K562 (cell line): ENCODE data around the gene FAM53B.

Experiments used
- CREB1 ChIP-seq, 2 experiments: sonication (generic) in 1 of 2; formaldehyde crosslinking in 1 of 2; IDR thresholded peaks; 2 replicates each; pipeline versions ENCODE4 v1.6.1 to v1.8.0; 2012 to 2022; ENCODE audit warnings: inconsistent platforms in 1 of 2, mild to moderate bottlenecking in 1 of 2, missing genetic modification reagents in 1 of 2, moderate library complexity in 1 of 2
- JUN ChIP-seq, 2 experiments: sonication (generic) in 1 of 2; formaldehyde crosslinking in 1 of 2; IDR thresholded peaks; 2 replicates each; pipeline versions ENCODE4 v1.6.1 to v1.8.0; 2012 to 2022; ENCODE audit warnings: borderline replicate concordance in 2 of 2, mild to moderate bottlenecking in 2 of 2, improper control_type of control experiment in 1 of 2, low read depth in 1 of 2, low read length in 1 of 2, missing genetic modification reagents in 1 of 2
- MYC ChIP-seq, 2 experiments: fragments of 250-450 bp in 1 of 2; sonication (Bioruptor Pico) in 1 of 2; IDR thresholded peaks; 2 replicates each; pipeline versions ENCODE4 v1.5.1 to v1.6.1; 2012 to 2021; ENCODE audit warnings: low read depth in 2 of 2, borderline replicate concordance in 1 of 2, improper control_type of control experiment in 1 of 2, low read length in 1 of 2, mild to moderate bottlenecking in 1 of 2, moderate library complexity in 1 of 2
- POLR2A ChIP-seq: fragments of 450-650 bp; conservative IDR thresholded peaks from 2 replicates; pipeline ENCODE4 v1.6.1; 2016
- RAD21 ChIP-seq, 2 experiments: fragments of 250-450 bp in 1 of 2; fragments of 450-650 bp in 1 of 2; sonication (Bioruptor Pico) in 1 of 2; formaldehyde crosslinking in 1 of 2; IDR thresholded peaks in 1 of 2; conservative IDR thresholded peaks in 1 of 2; 2 replicates each; pipeline versions ENCODE4 v1.4.0 to v1.8.0; 2020 to 2022; ENCODE audit warnings: mild to moderate bottlenecking in 2 of 2, moderate library complexity in 1 of 2
- RBFOX2 ChIP-seq: fragments of 200-400 bp; formaldehyde crosslinking; IDR thresholded peaks from 2 replicates; pipeline ENCODE4 v1.6.1; 2017; ENCODE audit warnings: low read depth, mild to moderate bottlenecking, low read length, moderate library complexity
- SMAD1 ChIP-seq: fragments of 150-350 bp; IDR thresholded peaks from 2 replicates; pipeline ENCODE4 v1.6.1; 2014; ENCODE audit warnings: low read length, low read depth; ENCODE audit not compliant: partially characterized antibody
- SMARCE1 ChIP-seq: fragments of 450-650 bp; IDR thresholded peaks from 2 replicates; pipeline ENCODE4 v1.7.1; 2016; ENCODE audit warnings: mild to moderate bottlenecking
- TAF1 ChIP-seq: IDR thresholded peaks from 2 replicates; pipeline ENCODE4 v1.6.1; 2011; ENCODE audit warnings: mild to moderate bottlenecking, low read length, moderate library complexity; ENCODE audit not compliant: insufficient read depth, control insufficient read depth, severe bottlenecking; ENCODE audit errors: extremely low read depth
- TCF3 ChIP-seq: sonication (generic); formaldehyde crosslinking; IDR thresholded peaks from 2 replicates; pipeline ENCODE4 v1.4.0; 2020; ENCODE audit warnings: mild to moderate bottlenecking, missing genetic modification reagents
- ZNF212 ChIP-seq: fragments of 450-650 bp; formaldehyde crosslinking; IDR thresholded peaks from 2 replicates; pipeline ENCODE4 v1.4.0; 2020; ENCODE audit warnings: mild to moderate bottlenecking
- ZNF263 ChIP-seq: sonication (generic); formaldehyde crosslinking; IDR thresholded peaks from 2 replicates; pipeline ENCODE4 v1.8.0; 2022; ENCODE audit warnings: mild to moderate bottlenecking, missing genetic modification reagents, borderline replicate concordance
- TF ChIP-seq, protein P1 (sequence below): fragments of 250-450 bp; sonication (Bioruptor Pico); IDR thresholded peaks from 2 replicates; pipeline ENCODE4 v1.5.0; 2021

DNA sequence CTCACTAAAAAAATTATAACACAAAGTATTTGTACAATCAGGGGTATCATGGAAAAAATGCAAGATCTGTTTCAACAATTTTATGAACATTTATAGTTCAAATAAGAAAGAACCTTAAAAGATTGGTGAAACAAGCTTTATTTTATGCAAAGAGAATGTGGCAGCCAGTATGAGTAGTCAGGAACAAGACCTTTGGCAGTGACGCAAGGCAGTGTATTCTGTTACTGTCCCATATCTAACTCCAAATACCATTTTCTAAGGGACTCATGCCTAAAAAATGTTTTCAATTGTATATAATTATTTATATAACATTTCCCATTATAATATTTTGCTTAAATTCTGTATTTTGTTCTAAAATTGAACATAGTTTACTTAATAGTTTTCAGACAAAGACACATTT lies 19.1 kb upstream of the FAM53B start:
- TF ChIP-seq POLR2A (no peak), JUN (IDR thresholded peaks at IDR 0.05; ENCODE audit: borderline replicate concordance, low read depth, low read length) (no peak), JUN (CRISPR knock-in tag; IDR thresholded peaks at IDR 0.05; ENCODE audit: borderline replicate concordance) (no peak), SMAD1 (no peak), TCF3 (CRISPR knock-in tag) (no peak), SMARCE1 (no peak), TAF1 (no peak), RAD21 (CRISPR knock-in tag; conservative IDR thresholded peaks at IDR 0.05 in 1 of 2, IDR thresholded peaks at IDR 0.05 in 1 of 2) (no peak), ZNF212 (CRISPR knock-in tag) (no peak), ZNF263 (CRISPR knock-in tag) (no peak), MYC (IDR thresholded peaks at IDR 0.05; ENCODE audit: low read depth, low read length) (no peak), MYC (CRISPR knock-in tag; IDR thresholded peaks at IDR 0.05; ENCODE audit: borderline replicate concordance, low read depth) (no peak), RBFOX2 (no peak), CREB1 (IDR thresholded peaks at IDR 0.05) (no peak), CREB1 (CRISPR knock-in tag; IDR thresholded peaks at IDR 0.05) (no peak)
- TF ChIP-seq, protein P1, sequence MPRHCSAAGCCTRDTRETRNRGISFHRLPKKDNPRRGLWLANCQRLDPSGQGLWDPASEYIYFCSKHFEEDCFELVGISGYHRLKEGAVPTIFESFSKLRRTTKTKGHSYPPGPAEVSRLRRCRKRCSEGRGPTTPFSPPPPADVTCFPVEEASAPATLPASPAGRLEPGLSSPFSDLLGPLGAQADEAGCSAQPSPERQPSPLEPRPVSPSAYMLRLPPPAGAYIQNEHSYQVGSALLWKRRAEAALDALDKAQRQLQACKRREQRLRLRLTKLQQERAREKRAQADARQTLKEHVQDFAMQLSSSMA (CRISPR knock-in tag) = no peak
